ENCODE results near the gene NF1.
A peak's percentile ranks its signal among the peaks of the same experiment; 100 is the strongest.
"Not testable (repeated sequence)": the region's sequence is repeated elsewhere in the genome, so short reads cannot be mapped to it uniquely, and the experiment has no call there.

Gene NF1

GRCh38 chr17:31310260-31310659 lies 215.5 kb downstream of the NF1 start:
- TF ChIP-seq CTCF (IDR thresholded peaks at IDR 0.05; ENCODE audit: extremely low read depth, missing control alignments): no peak
- DNase-seq (ENCODE audit: low spot score): no peak

- no peak for DNase-seq (ENCODE audit: low spot score)
- TF ChIP-seq CTCF (IDR thresholded peaks at IDR 0.05; ENCODE audit: extremely low read depth, missing control alignments): no peak
Observed at GRCh38 chr17:31310886-31311285, 216.1 kb downstream of the NF1 start.

- no peak for DNase-seq (ENCODE audit: low spot score)
Observed at GRCh38 chr17:31311526-31311925, 216.7 kb downstream of the NF1 start.

GRCh38 chr17:31312223-31312622 lies 217.4 kb downstream of the NF1 start:
- TF ChIP-seq CTCF (IDR thresholded peaks at IDR 0.05; ENCODE audit: extremely low read depth, missing control alignments): peak; percentile 12
- DNase-seq (ENCODE audit: low spot score): not testable (repeated sequence)

More at GRCh38 chr17:31311526-31311925, 216.7 kb downstream of the NF1 start:
- no peak for TF ChIP-seq CTCF (IDR thresholded peaks at IDR 0.05; ENCODE audit: extremely low read depth, missing control alignments)

GRCh38 chr17:31313982-31314781 lies 219.4 kb downstream of the NF1 start, which contains the start of gene EVI2B:
Gene EVI2B, minus strand, starts transcription at chr17:31314054. Its CDS starts 8,445 bp downstream, at chr17:31305609.
- DNase-seq (ENCODE audit: low spot score): peak; percentile 27
- no peak for TF ChIP-seq CTCF (IDR thresholded peaks at IDR 0.05; ENCODE audit: extremely low read depth, missing control alignments)

- no peak for DNase-seq (ENCODE audit: low spot score)
- TF ChIP-seq CTCF (IDR thresholded peaks at IDR 0.05; ENCODE audit: extremely low read depth, missing control alignments): no peak
Observed at GRCh38 chr17:31314782-31315100, 220.0 kb downstream of the NF1 start.

GRCh38 chr17:31318298-31318801 lies 223.6 kb downstream of the NF1 start:
- DNase-seq (ENCODE audit: low spot score): no peak
- TF ChIP-seq CTCF (IDR thresholded peaks at IDR 0.05; ENCODE audit: extremely low read depth, missing control alignments): no peak
